B cell (primary cell): Measurements from ENCODE around the gene RPRD1B. TPM values are rescaled to one million over a fixed set of nuclear protein-coding genes. Genes with fewer than 3 reads are reported as not detected.

Source experiments
- ATAC-seq: fragments of 200-7000 bp; cut with Tn5 transposase; one replicate; pipeline ENCODE4 v1.10.0; 2021; ENCODE audit warnings: low read depth, mild to moderate bottlenecking, moderate number of reproducible peaks, moderate library complexity
- CTCF ChIA-PET: fragments of 350-600 bp; sonication (Branson Sonifier 250); formaldehyde crosslinking; loops from one replicate; lab custom pipeline; 2021; ENCODE audit warnings: antibody characterized with exemption, inconsistent platforms; lab: Charles Lee
- POLR2A ChIA-PET: fragments of 350-600 bp; sonication (Branson Sonifier 250); formaldehyde crosslinking; loops from one replicate; lab custom pipeline; 2021; ENCODE audit warnings: antibody characterized with exemption; lab: Charles Lee
- DNase-seq: peaks from one replicate; pipeline ENCODE4 v3.0.0; 2013
- H2AFZ ChIP-seq: 2 replicates; pipeline ENCODE4 v1.6.1; 2012; ENCODE audit warnings: mild to moderate bottlenecking, low read depth, low read length; ENCODE audit not compliant: insufficient read depth, poor library complexity, severe bottlenecking
- H3K27ac ChIP-seq, 2 donors: 1 replicate in 1 of 2; 2 replicates in 1 of 2; pipeline ENCODE4 v1.5.1; 2012 to 2013; ENCODE audit warnings: low read length in 2 of 2, mild to moderate bottlenecking in 2 of 2, moderate library complexity in 1 of 2
- H3K27me3 ChIP-seq, 4 experiments: fragments of 200-600 bp in 1 of 4; sonication (generic) in 1 of 4; replicated peaks in 1 of 4; 1 replicate in 2 of 4; 2 replicates in 2 of 4; pipeline versions ENCODE4 v1.6.1 to v1.7.0; 2013 to 2016; ENCODE audit warnings: low read length in 3 of 4, mild to moderate bottlenecking in 2 of 4, mixed read lengths in 1 of 4, moderate library complexity in 1 of 4; ENCODE audit not compliant: insufficient read depth in 4 of 4, control insufficient read depth in 3 of 4; ENCODE audit errors: control extremely low read depth in 1 of 4
- H3K36me3 ChIP-seq, 2 experiments: replicated peaks in 1 of 2; 1 replicate in 1 of 2; 2 replicates in 1 of 2; pipeline versions ENCODE4 v1.6.1 to v1.7.1; 2013; ENCODE audit warnings: low read length in 1 of 2; ENCODE audit not compliant: insufficient read depth in 2 of 2, control insufficient read depth in 1 of 2; ENCODE audit errors: control extremely low read depth in 1 of 2, extremely low read depth in 1 of 2
- H3K4me1 ChIP-seq, 2 donors: fragments of 200-600 bp in 1 of 2; sonication (generic) in 1 of 2; 1 replicate in 1 of 2; 2 replicates in 1 of 2; pipeline versions ENCODE4 v1.5.1 to v1.6.1; 2013 to 2017; ENCODE audit warnings: low read length in 2 of 2; ENCODE audit not compliant: control insufficient read depth in 2 of 2, insufficient read depth in 2 of 2
- H3K4me2 ChIP-seq: replicated peaks from 2 replicates; pipeline ENCODE3; 2012; ENCODE audit warnings: mild to moderate bottlenecking, low read depth, low read length; ENCODE audit not compliant: poor library complexity, severe bottlenecking
- H3K4me3 ChIP-seq, 5 experiments: fragments of 200-600 bp in 1 of 5; sonication (generic) in 1 of 5; 1 replicate in 3 of 5; 2 replicates in 2 of 5; pipeline versions ENCODE4 v1.5.1 to v1.7.0; 2011 to 2016; ENCODE audit warnings: low read length in 4 of 5, mild to moderate bottlenecking in 4 of 5, low read depth in 2 of 5, control low read depth in 1 of 5, moderate library complexity in 1 of 5; ENCODE audit not compliant: insufficient read depth in 1 of 5; ENCODE audit errors: control extremely low read depth in 1 of 5, extremely low read depth in 1 of 5
- H3K79me2 ChIP-seq: fragments of 200-600 bp; sonication (generic); one replicate; pipeline ENCODE4 v1.6.0; 2016; ENCODE audit warnings: low read length; ENCODE audit not compliant: control insufficient read depth, insufficient read depth
- H3K9ac ChIP-seq: fragments of 200-600 bp; sonication (generic); 2 replicates; pipeline ENCODE4 v1.6.1; 2017; ENCODE audit warnings: mild to moderate bottlenecking, low read length, moderate library complexity
- H3K9me3 ChIP-seq, 3 donors: one replicate each; pipeline versions ENCODE4 v1.6.1 to v1.7.1; 2013; ENCODE audit warnings: low read length in 2 of 3; ENCODE audit not compliant: control insufficient read depth in 2 of 3, insufficient read depth in 1 of 3; ENCODE audit errors: control extremely low read depth in 1 of 3
- H4K20me1 ChIP-seq: 2 replicates; pipeline ENCODE4 v1.6.0; 2012; ENCODE audit warnings: mild to moderate bottlenecking, low read length; ENCODE audit not compliant: insufficient read depth, control insufficient read depth, poor library complexity, severe bottlenecking
- H3K27ac Mint-ChIP-seq: one replicate; pipeline ENCODE4 v1.8.0; 2021; ENCODE audit warnings: mixed read lengths
- H3K27me3 Mint-ChIP-seq: one replicate; pipeline ENCODE4 v1.8.0; 2021; ENCODE audit warnings: mixed read lengths
- H3K4me1 Mint-ChIP-seq: one replicate; pipeline ENCODE4 v1.8.0; 2021; ENCODE audit warnings: mixed read lengths
- H3K4me3 Mint-ChIP-seq: one replicate; pipeline ENCODE4 v1.8.0; 2021; ENCODE audit warnings: mixed read lengths
- H3K9me3 Mint-ChIP-seq: one replicate; pipeline ENCODE4 v1.8.0; 2022; ENCODE audit warnings: mixed read lengths; ENCODE audit not compliant: insufficient read depth
- CTCF ChIP-seq: fragments of 200-600 bp; IDR thresholded peaks from one replicate; pipeline ENCODE4 v1.8.0; 2022; ENCODE audit warnings: antibody characterized with exemption, mild to moderate bottlenecking
- EZH2 ChIP-seq: IDR thresholded peaks from 2 replicates; pipeline ENCODE4 v1.6.1; 2012; ENCODE audit warnings: borderline replicate concordance, low read depth, mild to moderate bottlenecking, moderate library complexity, low read length; ENCODE audit not compliant: insufficient read depth, poor library complexity, severe bottlenecking
- WGBS: methylation state at CpG from one replicate; pipeline ENCODE4 v1.1.5; 2013; ENCODE audit warnings: missing lambda C conversion rate; ENCODE audit not compliant: insufficient coverage; 5-methylcytosine and 5-hydroxymethylcytosine counted together
- intact Hi-C: fragments of 100-400 bp; cut with micrococcal nuclease; formaldehyde crosslinking; loops from one replicate; pipeline ENCODE4 v1.10.0; 2022
- polyA plus RNA-seq: library from polyadenylated mRNA; depleted of rRNA; stranded (reverse); fragments of >200 nt; gene quantifications from 2 replicates; pipeline ENCODE4 v1.2.3, GENCODE V29; 2012
- total RNA-seq, 2 donors: library from RNA; stranded (reverse); fragments of 120-200 nt in 1 of 2; gene quantifications; 1 replicate in 1 of 2; 2 replicates in 1 of 2; pipeline versions ENCODE4 v1.2.3 to v1.2.4, GENCODE V29; 2013 to 2022

The RPRD1B gene
- total and polyA plus RNA-seq, 2 donors (not counting 1 experiment from before 2014, with no cell fraction given), result 6.0 to 54.9 TPM

- Histone ChIP-seq H3K27ac (no peak overlapping the region), H3K36me3 (peaks cover 5 to 66% of the 10 kb centered on the region in 2 experiments), H3K9me3 (no peaks in the 10 kb centered on the region), H4K20me1 (peaks cover 5% of the 10 kb centered on the region), H2AFZ (no peak overlapping the region), H3K9ac (no peak overlapping the region), H3K27me3 (no peaks in the 10 kb centered on the region), H3K4me2 (no peak overlapping the region), H3K4me3 (no peak overlapping the region), H3K4me1 (no peaks in the 10 kb centered on the region), H3K79me2 (peaks cover 38% of the 10 kb centered on the region)
- POLR2A ChIA-PET, result no interaction called here
- Mint-ChIP-seq H3K27ac (no peak overlapping the region), H3K4me1 (no peaks in the 10 kb centered on the region), H3K9me3 (no peaks in the 10 kb centered on the region), H3K4me3 (no peak overlapping the region), H3K27me3 (no peaks in the 10 kb centered on the region)
- TF ChIP-seq CTCF, result no peak
- no peak for TF ChIP-seq EZH2
- WGBS, result 96% methylated on average over 4 of the region's 5 CpGs
- CTCF ChIA-PET, result interaction anchor here (0.6 kb wide), 1 partner anchor 613 kb away, joined by 4 read pairs; no protein-coding TSS in a partner anchor
- intact Hi-C loops, result no loop called here
- no peak for ATAC-seq
- no peak for DNase-seq
Observed at GRCh38 chr20:38011696-38012095, 21.9 kb upstream of the RPRD1B start.

DNA sequence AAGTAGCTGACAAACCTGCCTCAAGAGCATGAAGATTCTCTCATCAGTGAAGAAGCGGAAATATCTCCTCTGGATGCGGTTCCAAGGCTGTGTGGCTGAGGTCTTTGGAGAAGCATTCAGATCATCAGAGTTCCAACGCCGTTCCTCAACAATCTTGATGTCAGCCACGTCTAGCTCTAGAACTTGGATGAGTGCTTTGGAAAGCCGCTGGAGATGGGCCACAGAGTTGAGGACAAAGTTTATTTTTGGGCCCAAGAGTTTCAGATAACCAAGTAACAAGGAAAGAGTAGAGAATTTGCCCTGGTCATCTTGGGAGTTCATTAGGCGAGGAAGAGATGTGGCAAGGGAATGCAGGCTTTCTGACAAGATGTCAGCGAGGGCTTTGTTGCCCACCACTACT lies 21.2 kb upstream of the RPRD1B start:
- H3K79me2 ChIP-seq, result peaks cover 44% of the 10 kb centered on the region
- TF ChIP-seq CTCF, result no peak
- peaks cover 0 to 2% (median 0%) of the 10 kb centered on the region in 3 donors for H3K9me3 ChIP-seq
- H4K20me1 ChIP-seq, result peaks cover 5% of the 10 kb centered on the region
- no peak overlapping the region for H2AFZ ChIP-seq
- H3K9me3 Mint-ChIP-seq, result no peaks in the 10 kb centered on the region
- H3K27ac ChIP-seq, result no peak overlapping the region
- H3K4me3 Mint-ChIP-seq, result no peak overlapping the region
- H3K4me1 ChIP-seq, result no peaks in the 10 kb centered on the region
- no peaks in the 10 kb centered on the region for H3K4me1 Mint-ChIP-seq
- intact Hi-C loops, result no loop called here
- no peak overlapping the region for H3K4me2 ChIP-seq
- no peak overlapping the region for H3K27ac Mint-ChIP-seq
- no peak overlapping the region for H3K4me3 ChIP-seq
- no peak overlapping the region for H3K9ac ChIP-seq
- WGBS, result 97% methylated on average over 7 of the region's 8 CpGs
- ATAC-seq (no peak), DNase-seq (no peak)
- peaks cover 5 to 67% of the 10 kb centered on the region in 2 experiments for H3K36me3 ChIP-seq
- ChIA-PET CTCF (interaction anchor here (0.6 kb wide), 1 partner anchor 613 kb away, joined by 4 read pairs; no protein-coding TSS in a partner anchor), POLR2A (no interaction called here)
- no peaks in the 10 kb centered on the region for H3K27me3 ChIP-seq
- H3K27me3 Mint-ChIP-seq, result no peaks in the 10 kb centered on the region
